ENCODE data around the gene GATD1. TPM values are rescaled to one million over a fixed set of nuclear protein-coding genes. Genes with fewer than 3 reads are reported as not detected.

The GATD1 gene
- total RNA-seq, 1 donor from 2014 or later, result 12.2 TPM

DNA sequence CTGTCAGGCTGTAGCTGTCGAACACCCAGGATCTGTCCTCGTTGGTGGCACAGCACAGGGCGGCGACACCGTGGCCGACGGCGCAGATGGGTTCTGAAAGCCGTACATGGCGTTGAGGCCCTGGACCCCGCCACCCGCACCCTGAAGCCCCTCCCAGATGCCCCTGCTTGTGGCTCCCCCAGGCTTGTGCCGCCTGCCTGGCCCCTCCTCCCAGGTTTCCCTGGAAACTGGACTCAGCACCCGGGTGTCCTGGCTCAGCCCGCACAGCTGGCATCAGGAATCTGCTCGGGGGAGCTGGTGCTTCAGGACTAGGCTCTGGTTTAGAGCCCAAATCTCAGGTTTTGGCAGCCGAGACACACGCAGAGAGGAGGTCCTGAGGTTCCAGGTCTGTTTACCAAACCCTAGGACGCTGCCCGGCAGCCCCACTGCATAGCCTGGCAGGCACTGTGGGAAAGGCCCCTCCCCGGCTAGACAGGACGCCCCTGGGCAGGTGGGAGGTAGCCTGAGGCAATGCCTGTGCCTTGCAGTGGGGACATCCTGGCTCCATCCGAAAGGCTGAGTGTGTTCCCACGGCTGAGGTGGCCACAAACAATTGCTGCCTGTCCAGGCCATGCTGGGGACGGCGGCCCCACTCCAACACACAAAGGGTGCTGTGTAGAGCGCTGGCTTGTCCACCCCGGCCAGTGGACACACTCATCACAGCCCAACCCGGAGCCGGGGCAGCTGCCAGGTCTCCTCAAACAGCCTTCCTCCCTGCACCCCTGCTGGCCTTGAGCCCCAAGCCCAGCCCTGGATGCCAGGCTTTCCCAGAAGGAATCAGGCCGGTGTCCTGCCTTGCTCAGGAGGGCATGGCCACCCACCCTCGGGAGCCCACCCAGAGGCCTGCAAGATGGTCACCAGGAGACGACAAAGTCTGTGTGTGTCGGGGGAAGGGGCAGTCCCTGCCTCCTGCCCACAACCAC lies 4.6 kb downstream of the GATD1 start:
- H3K36me3 ChIP-seq, result peaks cover 23 to 37% of the 10 kb centered on the region in 2 donors
- no peaks in the 10 kb centered on the region for H3K9me3 ChIP-seq
- peaks cover 8 to 15% of the 10 kb centered on the region in 2 donors for H3K4me1 ChIP-seq
- no peak overlapping the region for H3K4me3 ChIP-seq
- no peak overlapping the region for H3K27ac ChIP-seq
- no peaks in the 10 kb centered on the region for H3K27me3 ChIP-seq
- intact Hi-C loops (cut with DNase I), result no loop called here
- DNase-seq (ENCODE audit: low spot score in 2 of 2), result no peak
- TF ChIP-seq, protein P1, sequence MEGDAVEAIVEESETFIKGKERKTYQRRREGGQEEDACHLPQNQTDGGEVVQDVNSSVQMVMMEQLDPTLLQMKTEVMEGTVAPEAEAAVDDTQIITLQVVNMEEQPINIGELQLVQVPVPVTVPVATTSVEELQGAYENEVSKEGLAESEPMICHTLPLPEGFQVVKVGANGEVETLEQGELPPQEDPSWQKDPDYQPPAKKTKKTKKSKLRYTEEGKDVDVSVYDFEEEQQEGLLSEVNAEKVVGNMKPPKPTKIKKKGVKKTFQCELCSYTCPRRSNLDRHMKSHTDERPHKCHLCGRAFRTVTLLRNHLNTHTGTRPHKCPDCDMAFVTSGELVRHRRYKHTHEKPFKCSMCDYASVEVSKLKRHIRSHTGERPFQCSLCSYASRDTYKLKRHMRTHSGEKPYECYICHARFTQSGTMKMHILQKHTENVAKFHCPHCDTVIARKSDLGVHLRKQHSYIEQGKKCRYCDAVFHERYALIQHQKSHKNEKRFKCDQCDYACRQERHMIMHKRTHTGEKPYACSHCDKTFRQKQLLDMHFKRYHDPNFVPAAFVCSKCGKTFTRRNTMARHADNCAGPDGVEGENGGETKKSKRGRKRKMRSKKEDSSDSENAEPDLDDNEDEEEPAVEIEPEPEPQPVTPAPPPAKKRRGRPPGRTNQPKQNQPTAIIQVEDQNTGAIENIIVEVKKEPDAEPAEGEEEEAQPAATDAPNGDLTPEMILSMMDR (IDR thresholded peaks at IDR 0.05), result no peak

- Histone ChIP-seq H3K4me3 (no peak overlapping the region), H3K4me1 (peaks cover 7 to 15% of the 10 kb centered on the region in 2 donors), H3K27me3 (no peaks in the 10 kb centered on the region), H3K9me3 (no peaks in the 10 kb centered on the region), H3K27ac (no peak overlapping the region), H3K36me3 (peaks cover 23 to 46% of the 10 kb centered on the region in 2 donors)
- TF ChIP-seq, protein P1 (IDR thresholded peaks at IDR 0.05), result no peak
- DNase-seq (ENCODE audit: low spot score in 2 of 2), result no peak
- intact Hi-C loops (cut with DNase I), result no loop called here
These were observed 5.6 kb downstream of the GATD1 start for GRCh38 chr11:771617-772204.

GRCh38 chr11:770642-771616 lies 6.4 kb downstream of the GATD1 start:
- Histone ChIP-seq H3K4me3 (no peak overlapping the region), H3K4me1 (peaks cover 0 to 7% of the 10 kb centered on the region in 2 donors), H3K9me3 (no peaks in the 10 kb centered on the region), H3K27me3 (no peaks in the 10 kb centered on the region), H3K27ac (no peak overlapping the region), H3K36me3 (peaks cover 28 to 54% of the 10 kb centered on the region in 2 donors)
- TF ChIP-seq, protein P1 (IDR thresholded peaks at IDR 0.05), result no peak
- DNase-seq (ENCODE audit: low spot score in 2 of 2), result no peak
- intact Hi-C loops (cut with DNase I), result no loop called here

DNA sequence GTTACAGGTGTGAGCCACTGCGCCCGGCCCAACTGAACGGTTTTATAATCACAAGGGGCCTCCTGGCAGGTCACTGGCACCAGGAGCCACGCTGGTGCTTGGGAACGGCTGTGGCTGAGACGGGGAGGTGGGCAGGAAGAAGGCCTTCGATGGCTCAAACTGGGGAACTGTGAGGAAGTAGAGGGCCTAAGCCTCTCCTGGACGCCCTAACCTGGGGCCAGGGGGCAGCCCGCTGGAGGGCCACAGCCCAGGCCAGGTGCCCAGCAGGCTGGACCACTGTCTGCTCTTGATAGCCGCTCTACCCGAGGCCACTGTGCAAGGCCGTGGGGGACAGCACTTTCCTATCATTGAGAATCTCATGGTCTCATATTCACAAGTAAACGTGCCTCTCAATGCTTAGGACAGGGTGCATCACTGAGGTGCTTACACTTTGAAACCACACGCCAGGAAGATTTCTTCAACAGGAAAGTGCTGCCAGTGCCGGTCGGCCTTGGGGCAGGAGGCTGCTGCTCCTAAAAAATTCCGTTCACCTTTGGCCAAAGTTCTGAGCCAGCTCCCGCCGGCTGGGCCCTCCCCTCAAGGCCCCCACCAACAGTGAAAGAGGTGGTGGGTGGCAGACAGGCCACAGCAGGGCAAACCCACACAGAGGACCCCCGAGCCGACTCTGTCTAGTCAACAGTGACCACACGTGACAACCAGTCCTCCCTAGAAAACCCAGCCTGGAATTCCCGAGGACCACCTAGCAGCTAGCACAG lies 7.2 kb downstream of the GATD1 start:
- Histone ChIP-seq H3K9me3 (no peaks in the 10 kb centered on the region), H3K27me3 (no peaks in the 10 kb centered on the region), H3K4me3 (no peak overlapping the region), H3K4me1 (no peaks in the 10 kb centered on the region), H3K27ac (no peak overlapping the region), H3K36me3 (peaks cover 33 to 61% of the 10 kb centered on the region in 2 donors)
- TF ChIP-seq, protein P1 (IDR thresholded peaks at IDR 0.05), result no peak
- intact Hi-C loops (cut with DNase I), result no loop called here
- DNase-seq (ENCODE audit: low spot score in 2 of 2), result no peak

- H3K27ac ChIP-seq, result no peak overlapping the region
- no peak overlapping the region for H3K4me3 ChIP-seq
- intact Hi-C loops (cut with DNase I), result no loop called here
- TF ChIP-seq, protein P1 (IDR thresholded peaks at IDR 0.05), result no peak
- no peak for DNase-seq (ENCODE audit: low spot score in 2 of 2)
- H3K27me3 ChIP-seq, result no peaks in the 10 kb centered on the region
- H3K9me3 ChIP-seq, result no peaks in the 10 kb centered on the region
- peaks cover 58 to 77% of the 10 kb centered on the region in 2 donors for H3K36me3 ChIP-seq
- no peaks in the 10 kb centered on the region for H3K4me1 ChIP-seq
These were observed 10.0 kb downstream of the GATD1 start for GRCh38 chr11:767238-767637.
